Prostate gland (tissue), 2 donors: ENCODE data around the gene POLE2.

Experiments used
- POLR2A ChIP-seq: fragments of 450-650 bp; IDR thresholded peaks from one replicate; pipeline ENCODE4 v1.6.1; 2016; ENCODE audit warnings: antibody characterized with exemption, mild to moderate bottlenecking
- POLR2AphosphoS5 ChIP-seq: sonication (generic); formaldehyde crosslinking; IDR thresholded peaks from one replicate; pipeline ENCODE4 v1.6.1; 2017; ENCODE audit warnings: antibody characterized with exemption
- TF ChIP-seq, protein P1 (sequence below), 4 experiments: fragments of 200-600 bp in 2 of 4; fragments of 450-650 bp in 2 of 4; sonication (generic) in 2 of 4; IDR thresholded peaks; 1 replicate in 3 of 4; 2 replicates in 1 of 4; pipeline ENCODE4 v1.5.1; 2016 to 2019; ENCODE audit warnings: antibody characterized with exemption in 4 of 4, mild to moderate bottlenecking in 2 of 4, moderate library complexity in 2 of 4

DNA sequence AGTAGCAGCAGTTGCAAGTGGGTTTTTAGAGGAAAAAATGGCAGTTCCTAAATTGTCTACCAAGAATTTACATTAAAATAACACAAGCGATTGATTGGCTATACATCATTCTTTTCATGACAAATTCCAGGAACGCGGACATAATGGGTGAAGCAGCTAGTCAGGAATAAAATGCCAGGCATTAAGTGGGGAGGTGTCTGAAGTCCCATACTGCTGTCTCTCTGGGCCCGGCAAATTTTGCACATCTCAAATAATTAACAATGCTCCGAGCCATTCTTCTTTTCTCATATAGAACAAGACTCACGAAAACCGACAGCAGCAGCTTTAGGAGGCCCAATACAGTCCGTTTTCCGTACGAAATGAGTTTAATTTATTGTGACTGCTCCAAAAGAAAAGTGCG lies 68.3 kb downstream of the POLE2 start:
- TF ChIP-seq, protein P1, sequence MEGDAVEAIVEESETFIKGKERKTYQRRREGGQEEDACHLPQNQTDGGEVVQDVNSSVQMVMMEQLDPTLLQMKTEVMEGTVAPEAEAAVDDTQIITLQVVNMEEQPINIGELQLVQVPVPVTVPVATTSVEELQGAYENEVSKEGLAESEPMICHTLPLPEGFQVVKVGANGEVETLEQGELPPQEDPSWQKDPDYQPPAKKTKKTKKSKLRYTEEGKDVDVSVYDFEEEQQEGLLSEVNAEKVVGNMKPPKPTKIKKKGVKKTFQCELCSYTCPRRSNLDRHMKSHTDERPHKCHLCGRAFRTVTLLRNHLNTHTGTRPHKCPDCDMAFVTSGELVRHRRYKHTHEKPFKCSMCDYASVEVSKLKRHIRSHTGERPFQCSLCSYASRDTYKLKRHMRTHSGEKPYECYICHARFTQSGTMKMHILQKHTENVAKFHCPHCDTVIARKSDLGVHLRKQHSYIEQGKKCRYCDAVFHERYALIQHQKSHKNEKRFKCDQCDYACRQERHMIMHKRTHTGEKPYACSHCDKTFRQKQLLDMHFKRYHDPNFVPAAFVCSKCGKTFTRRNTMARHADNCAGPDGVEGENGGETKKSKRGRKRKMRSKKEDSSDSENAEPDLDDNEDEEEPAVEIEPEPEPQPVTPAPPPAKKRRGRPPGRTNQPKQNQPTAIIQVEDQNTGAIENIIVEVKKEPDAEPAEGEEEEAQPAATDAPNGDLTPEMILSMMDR (IDR thresholded peaks at IDR 0.05): no peak
- TF ChIP-seq POLR2A (no peak), POLR2AphosphoS5 (no peak)
